AML-193 (cell line): ENCODE results near the gene FGF11.
"Not testable (repeated sequence)": the region's sequence is repeated elsewhere in the genome, so short reads cannot be mapped to it uniquely, and the experiment has no call there.

Experiments
- DNase-seq, 2 experiments: peaks; one replicate each; lab custom pipeline; 2025; lab: John Stamatoyannopoulos, UW

The FGF11 gene

GRCh38 chr17:7462474-7463371, 23.4 kb downstream of the FGF11 start:
- no peak for DNase-seq

DNA sequence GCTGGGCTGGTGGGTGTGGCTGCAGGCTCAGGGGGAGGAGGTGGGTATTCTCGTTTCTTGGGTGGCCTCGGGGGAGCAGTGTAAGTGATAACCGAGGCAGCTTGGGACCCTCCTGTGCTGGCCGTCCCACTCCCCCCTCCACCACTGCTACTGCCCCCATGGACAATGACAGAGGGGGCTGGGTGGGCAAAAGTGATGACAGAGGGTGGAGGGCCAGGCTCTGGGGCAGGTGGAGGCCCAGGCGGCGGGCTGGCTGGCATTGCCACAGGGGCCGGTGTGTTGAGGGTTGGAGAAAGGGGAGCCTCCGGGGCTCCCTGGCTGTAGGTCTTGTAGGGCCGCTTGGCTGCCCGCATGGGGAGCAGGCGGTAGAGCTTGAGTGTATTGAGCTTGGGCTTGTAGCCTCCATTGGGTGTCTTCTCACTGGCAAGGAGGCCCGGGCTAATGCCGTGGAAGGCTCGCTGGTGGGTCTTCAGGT, 24.1 kb downstream of the FGF11 start:
- DNase-seq = no peak

DNA sequence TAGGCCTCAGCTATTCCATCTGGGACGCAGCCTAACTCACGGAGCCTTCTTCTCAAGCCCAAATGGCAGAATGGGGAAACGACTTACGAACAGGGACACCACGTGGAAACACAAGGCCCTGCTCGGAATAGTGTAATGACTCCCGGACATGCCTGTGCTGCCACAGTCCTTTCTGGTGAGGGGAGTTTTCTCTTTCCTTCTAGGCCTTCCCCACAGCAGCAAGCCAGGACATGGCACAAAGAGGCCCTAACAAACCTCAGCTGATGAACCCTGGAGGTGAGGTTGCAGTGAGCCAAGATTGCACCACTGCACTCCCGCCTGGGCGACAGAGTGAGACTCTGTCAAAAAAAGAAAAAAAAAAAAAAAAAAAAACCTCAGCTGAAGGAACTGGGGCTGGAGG, 24.8 kb downstream of the FGF11 start:
- DNase-seq = no peak

GRCh38 chr17:7465597-7466275, 26.4 kb downstream of the FGF11 start:
- no peak for DNase-seq

DNA sequence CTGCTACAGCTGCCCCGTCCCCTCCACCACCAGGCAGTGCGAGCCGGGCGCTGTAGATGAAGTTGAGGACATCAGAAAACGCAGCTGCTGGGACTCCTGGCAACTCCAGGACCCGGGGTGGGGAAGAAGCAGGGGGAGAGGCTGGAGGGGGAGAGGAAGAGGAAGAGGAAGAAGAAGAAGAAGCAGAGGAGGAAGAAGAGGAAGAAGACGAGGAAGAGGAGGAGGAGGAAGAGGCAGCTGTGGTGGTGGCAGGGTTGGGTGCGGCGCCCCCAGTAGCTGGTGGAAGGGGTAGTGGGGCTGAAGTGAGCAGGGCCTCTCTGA, 27.0 kb downstream of the FGF11 start:
- DNase-seq = no peak

DNA sequence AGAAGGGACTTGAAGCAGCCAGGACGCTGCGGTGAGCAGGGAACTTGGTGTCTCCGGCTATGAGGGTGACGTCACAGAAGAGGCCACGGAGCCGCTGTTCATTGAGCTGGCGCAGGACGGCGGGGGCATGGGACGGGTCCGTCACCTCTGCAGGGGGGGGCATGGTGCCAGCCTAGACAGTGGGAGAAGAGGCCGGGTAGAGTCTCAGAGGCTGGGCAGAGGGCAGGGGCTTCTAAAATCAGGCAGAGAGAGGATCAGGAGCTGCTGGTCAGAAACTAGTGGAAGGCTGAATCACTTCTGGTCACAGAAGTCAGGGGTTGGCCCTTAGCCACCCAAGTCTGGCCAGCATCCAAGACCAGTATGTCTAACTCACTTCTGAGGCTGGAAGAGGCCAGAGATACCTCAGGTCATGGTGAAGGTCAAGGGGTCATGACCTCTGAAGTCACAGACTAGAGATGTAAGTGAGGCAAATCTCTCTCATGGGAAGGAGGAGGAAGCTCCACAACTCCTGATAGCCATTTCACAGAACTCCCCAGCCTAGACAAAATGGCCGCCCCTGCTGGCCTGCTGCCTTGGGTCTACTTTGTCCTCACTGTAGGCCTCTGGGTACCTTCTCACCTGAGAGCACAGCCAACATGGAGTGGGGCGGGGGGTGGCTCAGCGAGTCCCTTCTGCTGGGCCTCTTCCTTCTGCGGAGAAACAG, 27.5 kb downstream of the FGF11 start:
- peak; percentile 6 to 9 for DNase-seq

DNA sequence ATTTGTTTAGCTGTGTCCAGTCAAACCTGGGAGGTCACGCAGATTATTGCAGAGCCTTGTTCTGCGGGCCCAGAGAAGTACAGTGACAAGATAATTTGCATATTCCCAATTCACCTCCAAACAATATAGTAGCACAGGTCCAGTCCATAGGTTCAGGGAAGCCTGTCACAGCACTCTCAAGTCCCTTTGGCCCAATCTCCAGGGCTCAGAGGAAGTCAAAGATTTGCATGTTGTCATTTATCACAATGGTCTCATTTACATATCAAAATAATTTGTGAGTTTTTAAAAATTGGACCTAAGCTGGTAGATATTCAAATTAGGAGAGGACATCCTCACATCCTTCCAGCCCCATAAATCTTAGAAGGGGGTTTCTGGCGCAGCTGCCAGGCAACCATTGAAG, 28.2 kb downstream of the FGF11 start:
- no peak for DNase-seq

DNA sequence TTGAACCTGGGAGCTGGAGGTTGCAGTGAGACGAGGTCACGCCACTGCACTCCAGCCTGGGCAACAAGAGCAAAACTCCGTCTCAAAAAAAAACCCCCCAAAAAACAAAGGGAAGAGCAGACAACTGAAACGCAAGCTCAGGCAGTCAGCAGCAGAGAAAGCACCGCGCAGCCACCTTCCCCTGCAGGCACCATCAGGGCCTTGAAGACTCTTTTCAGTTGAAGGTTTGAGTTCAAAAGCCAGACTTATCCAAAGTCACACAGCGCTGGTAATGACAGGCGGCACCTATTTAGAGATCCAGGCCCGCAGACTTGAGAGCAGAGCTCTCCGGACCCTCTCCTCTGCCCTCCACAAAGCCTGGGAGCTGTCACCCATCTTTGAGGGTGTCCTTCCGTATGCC, 29.0 kb downstream of the FGF11 start:
- no peak for DNase-seq

DNA sequence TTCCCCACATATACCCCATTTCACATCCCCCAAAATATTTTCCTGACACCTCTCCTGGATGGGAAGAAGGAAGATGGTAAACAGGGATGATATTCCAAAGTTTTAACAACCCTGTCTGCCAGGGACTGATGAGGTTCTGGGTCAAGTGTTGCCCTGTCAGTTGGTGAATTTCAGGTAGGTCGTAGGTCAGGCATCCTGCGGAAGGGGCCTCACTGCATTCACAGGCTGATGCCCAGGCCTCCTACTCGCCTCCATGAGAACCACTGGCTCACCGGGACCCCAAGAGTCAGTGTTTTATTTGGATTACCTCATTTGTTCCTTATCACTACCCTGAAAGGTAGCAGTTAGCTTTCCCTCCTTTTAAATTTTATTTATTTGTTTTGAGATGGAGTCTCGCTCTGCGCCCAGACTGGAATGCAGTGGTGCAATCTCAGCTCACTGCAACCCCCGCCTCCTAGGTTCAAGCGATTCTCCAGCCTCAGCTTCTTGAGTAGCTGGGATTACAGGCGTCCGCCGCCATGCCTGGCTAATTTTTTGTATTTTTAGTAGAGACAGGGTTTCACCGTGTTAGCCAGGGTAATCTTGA, 29.6 kb downstream of the FGF11 start:
- DNase-seq = no peak

- DNase-seq = not testable (repeated sequence)
Observed at GRCh38 chr17:7469843-7470242, 30.5 kb downstream of the FGF11 start.

DNA sequence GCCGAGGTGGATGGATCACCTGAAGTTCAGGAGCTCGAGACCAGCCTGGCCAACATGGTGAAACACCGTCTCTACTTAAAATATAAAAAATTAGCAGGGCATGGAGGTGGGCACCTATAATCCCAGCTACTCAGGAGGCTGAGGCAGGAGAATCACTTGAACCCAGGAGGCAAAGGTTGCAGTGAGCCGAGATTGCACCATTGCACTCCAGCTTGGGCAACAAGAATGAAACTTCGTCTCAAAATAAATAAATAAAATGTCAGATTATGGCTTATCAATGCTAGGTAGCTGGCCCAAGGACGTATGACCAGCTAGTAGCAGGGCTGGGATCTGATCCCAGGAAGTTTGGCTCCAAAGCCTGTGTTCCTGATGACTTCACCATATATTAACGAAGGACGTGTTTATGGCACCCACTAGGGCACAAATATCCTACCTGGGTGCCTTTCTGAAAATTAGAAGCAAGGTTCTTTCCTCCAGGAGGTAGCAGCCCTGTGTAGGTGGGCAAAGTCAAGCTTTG, 31.2 kb downstream of the FGF11 start:
- not testable (repeated sequence) for DNase-seq

DNA sequence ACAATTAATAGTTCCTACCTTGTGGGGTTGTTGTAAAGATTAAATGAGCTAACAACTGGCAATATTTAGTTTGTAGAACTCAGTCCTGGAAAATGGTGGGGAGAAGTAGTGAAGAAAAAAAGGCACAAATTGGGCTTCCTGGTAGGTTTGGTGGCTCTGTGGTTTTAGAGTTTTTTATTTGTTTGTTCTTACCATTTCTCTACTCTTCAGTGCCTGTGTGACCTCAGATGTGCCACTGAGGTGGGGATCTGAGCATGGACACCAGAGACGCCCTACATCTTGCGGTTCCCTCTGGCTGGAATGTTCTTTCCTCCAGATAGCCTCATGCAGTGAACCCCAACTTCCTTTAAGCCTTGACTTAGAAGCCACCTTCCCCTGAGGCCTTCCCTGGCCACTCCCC, 32.4 kb downstream of the FGF11 start:
- no peak for DNase-seq

- DNase-seq = not testable (repeated sequence)
Observed at GRCh38 chr17:7474767-7475166, 35.5 kb downstream of the FGF11 start.

GRCh38 chr17:7475764-7476422, 36.6 kb downstream of the FGF11 start:
- DNase-seq = no peak

GRCh38 chr17:7476494-7476893, 37.2 kb downstream of the FGF11 start:
- no peak for DNase-seq

- DNase-seq = no peak
Observed at GRCh38 chr17:7476951-7477350, 37.6 kb downstream of the FGF11 start.

DNA sequence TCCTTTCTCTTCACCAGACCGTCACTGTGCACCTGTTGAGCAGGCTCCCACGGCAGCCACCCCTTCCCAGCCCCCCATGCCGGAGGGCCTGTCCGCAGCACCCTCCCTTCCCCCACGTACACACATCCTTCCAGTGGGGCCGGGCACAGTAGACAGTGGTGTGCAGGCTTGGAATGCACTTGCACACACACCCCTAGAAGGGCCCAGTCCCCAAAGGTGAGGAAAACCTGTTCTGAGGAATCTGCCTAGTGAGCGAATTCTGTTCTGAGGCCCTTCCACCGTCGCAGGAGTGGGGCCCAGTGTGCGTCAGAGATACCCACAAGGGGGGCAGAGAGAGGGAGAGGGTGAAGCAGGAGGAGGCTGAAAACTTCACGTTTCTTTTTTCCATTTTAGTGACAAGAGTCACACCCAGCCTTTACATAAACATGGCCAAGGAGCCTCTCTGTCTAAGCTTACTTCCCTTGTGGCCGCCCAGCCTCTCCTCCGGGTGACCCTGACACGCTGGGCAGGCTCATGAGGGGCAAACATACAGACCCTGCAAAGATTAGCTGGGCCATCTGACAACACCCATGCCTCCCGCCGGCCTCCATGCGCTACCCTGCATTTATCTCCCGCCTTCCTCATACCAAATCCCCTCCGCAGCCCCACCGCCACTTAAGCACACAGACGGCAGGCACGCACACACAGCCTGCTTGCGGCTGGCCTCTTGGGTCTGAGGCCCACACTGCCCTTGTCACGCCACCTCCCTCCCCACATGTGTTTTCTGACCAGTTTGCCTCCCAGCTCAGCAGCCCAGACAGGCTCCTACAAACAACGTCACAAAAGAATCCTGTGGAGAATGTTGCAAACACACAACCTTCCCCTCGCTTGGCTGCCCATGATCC, 38.3 kb downstream of the FGF11 start:
- no peak for DNase-seq

DNA sequence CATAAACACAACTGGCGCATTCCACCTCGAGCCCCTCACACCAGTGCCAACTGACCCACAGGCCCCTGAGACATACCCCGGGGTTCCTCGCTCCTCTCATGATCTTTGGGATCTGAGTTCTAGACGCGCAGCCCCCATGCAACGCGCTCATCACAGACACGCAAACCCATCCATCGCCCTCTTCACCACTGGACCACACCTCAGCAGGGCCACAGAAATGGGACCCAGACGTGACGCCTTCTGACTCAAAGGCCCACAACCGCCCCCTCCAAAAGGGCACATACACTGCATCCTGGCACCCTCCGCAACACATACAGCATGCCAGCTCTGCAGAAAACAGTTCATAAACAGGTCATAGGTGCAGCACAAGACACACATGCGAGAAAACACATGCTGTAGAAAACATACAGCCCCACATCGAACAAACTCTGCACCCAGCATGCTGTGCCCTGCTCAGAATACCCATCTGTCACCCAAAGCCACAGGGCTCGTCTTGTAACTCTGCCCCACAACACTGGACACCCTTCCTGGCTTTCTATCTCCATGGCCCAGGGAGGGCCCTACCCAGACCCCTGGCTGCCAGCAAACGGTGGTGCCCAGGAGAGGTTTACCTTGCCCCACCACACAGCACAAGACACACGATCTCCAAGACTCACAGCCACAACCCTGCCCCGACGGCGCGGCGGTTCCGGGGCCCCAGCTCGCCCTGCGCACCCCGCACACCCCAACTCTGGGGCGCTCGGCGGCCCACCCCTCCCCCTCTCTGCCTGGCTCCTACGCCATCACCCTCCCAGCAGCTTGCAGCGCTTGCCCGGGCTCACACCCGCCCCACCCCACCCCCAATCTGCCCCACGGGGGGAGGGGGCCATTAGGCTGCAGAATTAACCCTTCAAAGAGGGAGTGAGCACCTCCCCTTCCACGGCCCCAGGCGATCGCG, 39.2 kb downstream of the FGF11 start:
- peak in 1 of 2 experiments; percentile 4 for DNase-seq
